CD4-positive, alpha-beta T cell (primary cell): Measurements from ENCODE around the gene FRS3. TPM values are rescaled to one million over a fixed set of nuclear protein-coding genes. Genes with fewer than 3 reads are reported as not detected.

Experiments used
- ATAC-seq: fragments of 200-7000 bp; cut with Tn5 transposase; one replicate; pipeline ENCODE4 v1.10.0; 2022; ENCODE audit warnings: mild to moderate bottlenecking; ENCODE audit not compliant: poor library complexity
- CTCF ChIA-PET: fragments of 350-600 bp; sonication (Branson Sonifier 250); formaldehyde crosslinking; loops from one replicate; lab custom pipeline; 2021; ENCODE audit warnings: antibody characterized with exemption, inconsistent platforms; lab: Charles Lee
- POLR2A ChIA-PET: fragments of 350-600 bp; sonication (Branson Sonifier 250); formaldehyde crosslinking; loops from one replicate; lab custom pipeline; 2021; ENCODE audit warnings: antibody characterized with exemption, inconsistent platforms; lab: Charles Lee
- DNase-seq, 14 experiments: peaks; one replicate each; pipeline ENCODE4 v3.0.0-alpha.2; 2013 to 2020; ENCODE audit warnings: mixed read lengths in 2 of 14
- H3K27ac ChIP-seq, 2 donors: one replicate each; pipeline versions ENCODE4 v1.5.1 to v1.7.0; 2013; ENCODE audit warnings: low read length in 2 of 2, low read depth in 1 of 2, mild to moderate bottlenecking in 1 of 2
- H3K27me3 ChIP-seq, 2 experiments: 1 replicate in 1 of 2; 2 replicates in 1 of 2; pipeline versions ENCODE4 v1.6.1 to v1.7.0; 2013; ENCODE audit warnings: low read length in 2 of 2, control low read depth in 1 of 2, mild to moderate bottlenecking in 1 of 2, moderate library complexity in 1 of 2; ENCODE audit not compliant: insufficient read depth in 2 of 2, control insufficient read depth in 1 of 2
- H3K36me3 ChIP-seq: one replicate; pipeline ENCODE4 v1.6.1; 2013; ENCODE audit warnings: low read length, control low read depth; ENCODE audit not compliant: insufficient read depth
- H3K4me1 ChIP-seq: one replicate; pipeline ENCODE4 v1.6.1; 2013; ENCODE audit warnings: low read length, control low read depth; ENCODE audit not compliant: insufficient read depth
- H3K4me3 ChIP-seq: one replicate; pipeline ENCODE4 v1.5.1; 2013; ENCODE audit warnings: mild to moderate bottlenecking, low read length, moderate library complexity
- H3K9me3 ChIP-seq, 2 experiments: 1 replicate in 1 of 2; 2 replicates in 1 of 2; pipeline versions ENCODE4 v1.6.1 to v1.7.0; 2013; ENCODE audit warnings: low read length in 2 of 2, mild to moderate bottlenecking in 2 of 2, control low read depth in 1 of 2, moderate library complexity in 1 of 2; ENCODE audit not compliant: control insufficient read depth in 1 of 2, insufficient read depth in 1 of 2
- H3K27ac Mint-ChIP-seq: one replicate; pipeline ENCODE4 v1.8.0; 2020; ENCODE audit warnings: mixed read lengths
- H3K27me3 Mint-ChIP-seq: one replicate; pipeline ENCODE4 v1.8.0; 2021; ENCODE audit warnings: mixed read lengths
- H3K36me3 Mint-ChIP-seq: one replicate; pipeline ENCODE4 v1.8.0; 2021; ENCODE audit warnings: low read depth, mixed read lengths
- H3K4me1 Mint-ChIP-seq: one replicate; pipeline ENCODE4 v1.8.0; 2021; ENCODE audit warnings: low read depth, mixed read lengths
- H3K4me3 Mint-ChIP-seq: one replicate; pipeline ENCODE4 v1.8.0; 2020; ENCODE audit warnings: mild to moderate bottlenecking, mixed read lengths
- H3K9me3 Mint-ChIP-seq: one replicate; pipeline ENCODE4 v1.8.0; 2020; ENCODE audit warnings: mixed read lengths
- CTCF ChIP-seq: fragments of 200-600 bp; IDR thresholded peaks from one replicate; pipeline ENCODE4 v1.8.0; 2022; ENCODE audit warnings: antibody characterized with exemption, mild to moderate bottlenecking
- intact Hi-C, 2 experiments: fragments of 100-400 bp; cut with DNase I in 1 of 2; cut with micrococcal nuclease in 1 of 2; formaldehyde crosslinking; loops; one replicate each; pipeline versions ENCODE4 v1.15.1 to v1.9.0; 2023 to 2025; cut with DNase I, micrococcal nuclease
- total RNA-seq, 174 experiments: library from RNA in 2 of 174; stranded (reverse) in 2 of 174; gene quantifications; one replicate each; pipeline ENCODE4 v1.2.3 and lab custom pipeline; 2021 to 2026

FRS3 gene
- total RNA-seq, 2 experiments from 2014 or later, result 4.6 to 5.4 TPM

- no peak overlapping the region for H3K27ac Mint-ChIP-seq
- TF ChIP-seq CTCF, result no peak
- no peak for ATAC-seq
Measured at GRCh38 chr6:41821266-41821665, 41.6 kb upstream of the FRS3 start.

DNA sequence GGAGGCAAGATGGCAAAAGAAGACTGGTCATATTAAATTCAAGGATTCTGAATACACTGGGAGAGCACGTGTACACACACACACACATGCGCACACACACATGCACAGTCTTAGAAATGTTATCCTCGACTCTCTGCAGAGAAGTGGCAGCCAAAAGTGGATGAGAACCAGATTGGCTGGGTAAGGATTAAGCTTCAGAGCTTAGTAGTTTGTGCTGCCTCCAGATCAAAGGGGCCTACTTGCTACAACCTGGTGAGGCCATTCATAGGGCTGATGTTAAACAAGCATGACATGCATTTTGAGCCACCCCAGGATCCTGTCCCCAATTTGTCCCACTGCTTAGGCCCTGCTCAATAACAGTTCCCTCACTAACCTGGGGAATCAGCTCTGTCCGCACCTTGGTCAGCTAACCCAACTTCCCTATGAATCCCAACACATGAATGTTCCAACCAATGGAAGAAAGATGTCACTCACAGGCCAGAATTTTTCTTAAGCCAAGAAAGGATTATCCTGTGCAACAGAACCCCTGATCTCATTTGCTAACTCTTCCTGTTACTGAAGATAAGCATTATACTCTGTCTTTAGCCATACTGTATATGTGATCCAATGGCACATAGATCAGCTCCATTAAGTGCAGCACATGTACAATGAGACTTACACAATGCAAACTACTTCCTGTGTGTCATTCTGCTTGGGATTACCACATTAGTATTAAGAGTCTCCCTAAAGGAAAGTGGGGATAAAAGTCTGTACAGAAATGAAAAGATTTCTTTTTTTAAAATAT is 38.8 kb upstream of the FRS3 start:
- CTCF ChIA-PET, result interaction anchor here (0.8 kb wide), 1 partner anchor 13 kb away, joined by 3 read pairs; no protein-coding TSS in a partner anchor
- intact Hi-C loops, result no loop called here
- Histone ChIP-seq H3K4me1 (no peaks in the 10 kb centered on the region), H3K9me3 (no peaks in the 10 kb centered on the region), H3K27me3 (no peaks in the 10 kb centered on the region), H3K4me3 (no peak overlapping the region), H3K27ac (no peak overlapping the region), H3K36me3 (no peaks in the 10 kb centered on the region)
- no peaks in the 10 kb centered on the region for H3K36me3 Mint-ChIP-seq
- no peak for TF ChIP-seq CTCF
- DNase-seq, result no peak
- POLR2A ChIA-PET, result no interaction called here
- ATAC-seq, result no peak
- H3K27me3 Mint-ChIP-seq, result no peaks in the 10 kb centered on the region
- H3K27ac Mint-ChIP-seq, result no peak overlapping the region
- H3K9me3 Mint-ChIP-seq, result no peaks in the 10 kb centered on the region
- H3K4me3 Mint-ChIP-seq, result no peak overlapping the region
- H3K4me1 Mint-ChIP-seq, result no peaks in the 10 kb centered on the region

More at GRCh38 chr6:41821266-41821665, 41.6 kb upstream of the FRS3 start:
- no peaks in the 10 kb centered on the region for H3K27me3 ChIP-seq
- DNase-seq, result no peak
- H3K36me3 Mint-ChIP-seq, result no peaks in the 10 kb centered on the region
- no peaks in the 10 kb centered on the region for H3K4me1 ChIP-seq
- no peaks in the 10 kb centered on the region for H3K4me1 Mint-ChIP-seq
- no peak overlapping the region for H3K4me3 ChIP-seq
- ChIA-PET CTCF (no interaction called here), POLR2A (no interaction called here)
- H3K4me3 Mint-ChIP-seq, result no peak overlapping the region
- no peaks in the 10 kb centered on the region for H3K9me3 ChIP-seq
- no peaks in the 10 kb centered on the region for H3K27me3 Mint-ChIP-seq
- H3K9me3 Mint-ChIP-seq, result no peaks in the 10 kb centered on the region
- H3K36me3 ChIP-seq, result no peaks in the 10 kb centered on the region
- no peak overlapping the region for H3K27ac ChIP-seq
- intact Hi-C loops, result no loop called here

GRCh38 chr6:41815587-41815986 is 35.9 kb upstream of the FRS3 start:
- H3K4me1 ChIP-seq, result no peaks in the 10 kb centered on the region
- no peak overlapping the region for H3K4me3 ChIP-seq
- H3K36me3 Mint-ChIP-seq, result no peaks in the 10 kb centered on the region
- H3K27ac ChIP-seq, result no peak overlapping the region
- ChIA-PET POLR2A (no interaction called here), CTCF (no interaction called here)
- DNase-seq, result no peak
- no peaks in the 10 kb centered on the region for H3K36me3 ChIP-seq
- no peaks in the 10 kb centered on the region for H3K27me3 ChIP-seq
- no peaks in the 10 kb centered on the region for H3K4me1 Mint-ChIP-seq
- H3K4me3 Mint-ChIP-seq, result no peak overlapping the region
- no peaks in the 10 kb centered on the region for H3K27me3 Mint-ChIP-seq
- no peak for ATAC-seq
- intact Hi-C loops, result no loop called here
- H3K9me3 Mint-ChIP-seq, result no peaks in the 10 kb centered on the region
- TF ChIP-seq CTCF, result no peak
- no peak overlapping the region for H3K27ac Mint-ChIP-seq
- H3K9me3 ChIP-seq, result no peaks in the 10 kb centered on the region
